Thyroid gland (tissue), 4 donors: ENCODE data around the gene SLC13A3.

Experiments used
- CTCF ChIP-seq, 6 experiments: fragments of 200-600 bp in 3 of 6; fragments of 450-650 bp in 3 of 6; sonication (generic) in 3 of 6; IDR thresholded peaks; one replicate each; pipeline ENCODE4 v1.5.1; 2016 to 2019; ENCODE audit warnings: antibody characterized with exemption in 6 of 6, mild to moderate bottlenecking in 2 of 6, inconsistent platforms in 1 of 6, moderate library complexity in 1 of 6
- POLR2A ChIP-seq, 2 donors: fragments of 450-650 bp; IDR thresholded peaks; one replicate each; pipeline ENCODE4 v1.6.1; 2017; ENCODE audit warnings: antibody characterized with exemption in 2 of 2, mild to moderate bottlenecking in 2 of 2, moderate library complexity in 1 of 2

GRCh38 chr20:46681032-46681854, 30.0 kb upstream of the SLC13A3 start:
- TF ChIP-seq CTCF (IDR thresholded peaks at IDR 0.05) (peak; percentile 53 to 96 (median 75)), POLR2A (IDR thresholded peaks at IDR 0.05) (no peak)
